HEK293T (cell line): ENCODE data around the gene C1orf94.

ENCODE experiments used
- ARNT ChIP-seq: fragments of 450-650 bp; IDR thresholded peaks from 2 replicates; pipeline ENCODE4 v1.6.1; 2017; ENCODE audit warnings: mild to moderate bottlenecking
- BHLHE40 ChIP-seq: fragments of 450-650 bp; IDR thresholded peaks from 2 replicates; pipeline ENCODE4 v1.6.1; 2016; ENCODE audit warnings: mild to moderate bottlenecking, moderate library complexity, borderline replicate concordance
- ELF4 ChIP-seq: fragments of 450-650 bp; IDR thresholded peaks from 2 replicates; pipeline ENCODE4 v1.6.1; 2017; ENCODE audit warnings: antibody characterized with exemption
- FOXA1 ChIP-seq: fragments of 450-650 bp; IDR thresholded peaks from 2 replicates; pipeline ENCODE4 v1.6.1; 2016; ENCODE audit warnings: mild to moderate bottlenecking
- FOXK2 ChIP-seq: fragments of 450-650 bp; IDR thresholded peaks from 2 replicates; pipeline ENCODE4 v1.6.1; 2016; ENCODE audit warnings: mild to moderate bottlenecking
- LEF1 ChIP-seq: fragments of 450-650 bp; IDR thresholded peaks from 2 replicates; pipeline ENCODE4 v1.6.1; 2017; ENCODE audit warnings: mild to moderate bottlenecking, borderline replicate concordance
- SP1 ChIP-seq: fragments of 450-650 bp; IDR thresholded peaks from 2 replicates; pipeline ENCODE4 v1.6.1; 2017
- TARDBP ChIP-seq: fragments of 450-650 bp; IDR thresholded peaks from 2 replicates; pipeline ENCODE4 v1.6.1; 2016
- ZNF384 ChIP-seq: fragments of 450-650 bp; IDR thresholded peaks from 2 replicates; pipeline ENCODE4 v1.6.1; 2016

GRCh38 chr1:34163792-34164731, 12.6 kb upstream of the C1orf94 start:
- TF ChIP-seq LEF1 (no peak), TARDBP (no peak), ARNT (no peak), FOXK2 (no peak), SP1 (no peak), ELF4 (no peak), FOXA1 (no peak), ZNF384 (no peak), BHLHE40 (no peak)
